HG03460 (cell line): ENCODE results near the gene INSR.

Experiments used
- ATAC-seq: cut with Tn5 transposase; IDR thresholded peaks from one replicate; pipeline ENCODE4 v1.9.1; 2021; ENCODE audit not compliant: unreplicated experiment

The INSR gene

GRCh38 chr19:7197119-7197759 is 97.0 kb downstream of the INSR start:
- peak; percentile 52 for ATAC-seq

- ATAC-seq, result no peak
These were observed 97.5 kb downstream of the INSR start for GRCh38 chr19:7196763-7197118.

GRCh38 chr19:7195046-7195445 is 99.2 kb downstream of the INSR start:
- ATAC-seq, result no peak

GRCh38 chr19:7194566-7194965 is 99.6 kb downstream of the INSR start:
- ATAC-seq, result no peak

GRCh38 chr19:7191946-7192691 is 102.1 kb downstream of the INSR start:
- no peak for ATAC-seq

- ATAC-seq, result no peak
These were observed 105.2 kb downstream of the INSR start for GRCh38 chr19:7188698-7189629.

- ATAC-seq, result no peak
These were observed 106.4 kb downstream of the INSR start for GRCh38 chr19:7187605-7188339.

- no peak for ATAC-seq
These were observed 111.7 kb downstream of the INSR start for GRCh38 chr19:7182489-7182888.

GRCh38 chr19:7179917-7180306 is 114.3 kb downstream of the INSR start:
- no peak for ATAC-seq

GRCh38 chr19:7177926-7178325 is 116.3 kb downstream of the INSR start:
- ATAC-seq, result no peak

- ATAC-seq, result no peak
These were observed 117.4 kb downstream of the INSR start for GRCh38 chr19:7176792-7177191.

- ATAC-seq, result no peak
These were observed 121.4 kb downstream of the INSR start for GRCh38 chr19:7172794-7173193.

- ATAC-seq, result no peak
These were observed 123.2 kb downstream of the INSR start for GRCh38 chr19:7170983-7171382.

- no peak for ATAC-seq
These were observed 125.3 kb downstream of the INSR start for GRCh38 chr19:7168941-7169340.

GRCh38 chr19:7161292-7161691 is 132.9 kb downstream of the INSR start:
- ATAC-seq, result no peak

GRCh38 chr19:7159105-7159933 is 134.9 kb downstream of the INSR start:
- ATAC-seq, result no peak

- ATAC-seq, result no peak
These were observed 141.2 kb downstream of the INSR start for GRCh38 chr19:7153022-7153421.

GRCh38 chr19:7152568-7152967 is 141.6 kb downstream of the INSR start:
- no peak for ATAC-seq

- ATAC-seq, result no peak
These were observed 144.1 kb downstream of the INSR start for GRCh38 chr19:7149956-7150705.
